Nephron progenitor cell (in vitro differentiated cells): Measurements from ENCODE around the gene COL4A1.
"Not testable (repeated sequence)": the region's sequence is repeated elsewhere in the genome, so short reads cannot be mapped to it uniquely, and the experiment has no call there.

Source experiments
- DNase-seq: peaks from one replicate; pipeline ENCODE4 v3.0.0; 2021
- H3K27ac Mint-ChIP-seq: 2 replicates; pipeline ENCODE4 v1.8.0; 2021; ENCODE audit warnings: mild to moderate bottlenecking, moderate library complexity, mixed read lengths
- H3K27me3 Mint-ChIP-seq: 2 replicates; pipeline ENCODE4 v1.8.0; 2021; ENCODE audit warnings: mild to moderate bottlenecking, low read depth, mixed read lengths; ENCODE audit not compliant: poor library complexity
- H3K36me3 Mint-ChIP-seq: 2 replicates; pipeline ENCODE4 v1.8.0; 2021; ENCODE audit warnings: low read depth, mixed read lengths
- H3K4me1 Mint-ChIP-seq: 2 replicates; pipeline ENCODE4 v1.8.0; 2021; ENCODE audit warnings: mixed read lengths
- H3K4me3 Mint-ChIP-seq: 2 replicates; pipeline ENCODE4 v1.8.0; 2021; ENCODE audit warnings: mild to moderate bottlenecking, moderate library complexity, mixed read lengths
- H3K9me3 Mint-ChIP-seq: 2 replicates; pipeline ENCODE4 v1.8.0; 2021; ENCODE audit warnings: mild to moderate bottlenecking, moderate library complexity, mixed read lengths
- CTCF ChIP-seq: fragments of 200-600 bp; sonication (generic); IDR thresholded peaks from 2 replicates; pipeline ENCODE4 v1.5.0; 2021; ENCODE audit warnings: antibody characterized with exemption

The COL4A1 gene

GRCh38 chr13:110317496-110318195 is 10.7 kb upstream of the COL4A1 start:
- peaks cover 49% of the 10 kb centered on the region for H3K36me3 Mint-ChIP-seq
- H3K9me3 Mint-ChIP-seq: peaks cover 11% of the 10 kb centered on the region
- H3K4me1 Mint-ChIP-seq: peaks cover 77% of the 10 kb centered on the region
- H3K27me3 Mint-ChIP-seq: peaks cover 7% of the 10 kb centered on the region
- H3K4me3 Mint-ChIP-seq: no peak overlapping the region
- DNase-seq: no peak
- peak overlapping the region; percentile 62 for H3K27ac Mint-ChIP-seq
- no peak for TF ChIP-seq CTCF

GRCh38 chr13:110317093-110317492 is 10.1 kb upstream of the COL4A1 start:
- H3K27me3 Mint-ChIP-seq: peaks cover 8% of the 10 kb centered on the region
- DNase-seq: no peak
- peaks cover 77% of the 10 kb centered on the region for H3K4me1 Mint-ChIP-seq
- no peak overlapping the region for H3K4me3 Mint-ChIP-seq
- no peak overlapping the region for H3K27ac Mint-ChIP-seq
- H3K9me3 Mint-ChIP-seq: peaks cover 8% of the 10 kb centered on the region
- no peak for TF ChIP-seq CTCF
- peaks cover 44% of the 10 kb centered on the region for H3K36me3 Mint-ChIP-seq

DNA sequence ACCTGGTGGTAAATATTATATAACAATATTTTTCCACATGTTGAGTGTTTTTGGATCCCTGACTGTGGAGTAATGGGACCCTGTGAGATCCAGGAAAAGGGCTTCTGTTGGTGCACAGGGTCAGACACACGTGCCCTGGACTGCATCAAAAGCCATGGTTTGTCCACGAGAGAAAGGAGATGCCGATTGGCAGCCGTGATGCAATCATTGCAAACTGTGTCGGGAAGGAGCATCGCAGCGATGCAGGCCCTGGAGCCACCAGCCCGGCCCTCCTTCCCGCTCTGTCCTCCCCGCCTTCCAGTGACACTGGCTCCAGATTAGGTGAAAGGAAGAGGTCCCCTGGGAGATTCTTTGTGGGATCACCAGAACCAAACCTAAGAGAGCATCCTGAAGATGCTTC is 9.2 kb upstream of the COL4A1 start:
- Mint-ChIP-seq H3K9me3 (no peaks in the 10 kb centered on the region), H3K4me3 (no peak overlapping the region), H3K27me3 (peaks cover 4% of the 10 kb centered on the region), H3K4me1 (peaks cover 77% of the 10 kb centered on the region), H3K27ac (no peak overlapping the region), H3K36me3 (peaks cover 35% of the 10 kb centered on the region)
- TF ChIP-seq CTCF: no peak
- no peak for DNase-seq

DNA sequence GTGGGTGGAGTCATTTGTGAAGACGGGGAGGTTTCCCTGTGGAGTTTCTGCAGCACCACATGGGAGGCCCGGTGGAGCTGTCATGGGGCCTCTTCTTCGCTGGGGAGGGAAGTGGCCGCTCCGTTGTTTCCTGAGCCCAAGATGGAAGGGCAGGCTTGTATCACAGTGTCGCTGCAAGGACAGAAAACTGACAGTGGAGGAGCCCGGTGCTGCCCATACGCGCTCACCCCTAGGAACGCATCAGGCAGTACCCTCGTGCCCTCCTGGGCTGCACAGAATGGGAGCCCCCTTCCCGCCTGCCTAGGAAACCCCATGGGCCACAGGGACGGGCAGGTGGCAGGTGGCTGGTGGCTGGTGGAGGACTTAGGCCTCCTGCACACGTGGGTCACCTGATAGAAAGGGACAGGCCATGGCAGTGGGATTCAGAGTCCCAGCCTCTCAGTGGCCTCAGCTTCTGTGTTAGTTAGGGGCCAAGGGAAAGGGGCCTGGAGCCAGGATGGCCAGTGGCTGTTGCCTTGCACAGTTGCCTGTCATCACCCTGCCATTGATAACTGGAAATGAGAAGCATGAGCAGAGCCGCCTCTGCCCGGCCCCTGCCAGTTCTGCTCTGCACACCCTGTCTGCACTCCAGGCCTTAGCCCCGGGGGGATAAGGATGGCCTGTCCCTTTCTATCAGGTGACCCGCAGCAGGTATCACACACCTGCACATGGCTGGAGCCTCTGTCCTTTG is 7.7 kb upstream of the COL4A1 start:
- DNase-seq: no peak
- peaks cover 7% of the 10 kb centered on the region for H3K27me3 Mint-ChIP-seq
- H3K9me3 Mint-ChIP-seq: no peaks in the 10 kb centered on the region
- H3K36me3 Mint-ChIP-seq: peaks cover 39% of the 10 kb centered on the region
- no peak for TF ChIP-seq CTCF
- H3K4me1 Mint-ChIP-seq: peaks cover 77% of the 10 kb centered on the region
- no peak overlapping the region for H3K27ac Mint-ChIP-seq
- no peak overlapping the region for H3K4me3 Mint-ChIP-seq

DNA sequence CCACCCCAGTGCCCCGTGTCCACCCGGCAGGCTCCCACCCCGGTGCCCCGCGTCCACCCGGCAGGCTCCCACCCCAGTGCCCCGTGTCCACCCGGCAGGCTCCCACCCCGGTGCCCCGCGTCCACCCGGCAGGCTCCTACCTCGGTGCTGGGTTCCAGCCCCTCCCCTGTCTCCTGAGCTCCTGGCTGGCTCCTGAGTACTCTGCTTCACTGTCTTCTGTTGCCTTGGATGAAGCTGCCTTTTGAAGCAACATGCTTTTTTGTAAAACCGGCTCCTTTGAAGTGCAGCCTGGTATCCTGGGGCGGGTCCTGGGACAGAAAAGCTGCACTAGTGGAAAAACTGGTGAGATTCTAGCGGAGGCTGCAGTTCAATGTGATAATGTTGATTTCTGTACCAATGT is 6.8 kb upstream of the COL4A1 start:
- not testable (repeated sequence) for DNase-seq, H3K9me3 Mint-ChIP-seq, H3K27me3 Mint-ChIP-seq, H3K4me3 Mint-ChIP-seq
- peaks cover 39% of the 10 kb centered on the region for H3K36me3 Mint-ChIP-seq
- H3K4me1 Mint-ChIP-seq: peaks cover 75% of the 10 kb centered on the region
- H3K27ac Mint-ChIP-seq: peak overlapping the region; percentile 81

DNA sequence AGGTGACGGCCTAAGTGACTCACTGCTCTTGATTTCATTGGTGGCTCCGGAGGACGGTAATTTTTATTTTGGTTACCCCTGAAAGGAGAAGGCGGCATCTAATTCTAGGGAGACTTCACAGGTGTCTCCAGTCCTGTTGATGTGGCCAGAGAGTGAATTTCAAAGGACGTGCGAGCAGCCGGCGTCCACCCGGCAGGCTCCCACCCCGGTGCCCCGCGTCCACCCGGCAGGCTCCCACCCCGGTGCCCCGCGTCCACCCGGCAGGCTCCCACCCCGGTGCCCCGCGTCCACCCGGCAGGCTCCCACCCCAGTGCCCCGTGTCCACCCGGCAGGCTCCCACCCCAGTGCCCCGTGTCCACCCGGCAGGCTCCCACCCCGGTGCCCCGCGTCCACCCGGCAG is 6.3 kb upstream of the COL4A1 start:
- not testable (repeated sequence) for H3K9me3 Mint-ChIP-seq, DNase-seq, H3K27me3 Mint-ChIP-seq, H3K27ac Mint-ChIP-seq, H3K4me3 Mint-ChIP-seq
- H3K36me3 Mint-ChIP-seq: peaks cover 38% of the 10 kb centered on the region
- peaks cover 77% of the 10 kb centered on the region for H3K4me1 Mint-ChIP-seq
